Measurements from ENCODE around the gene RER1. TPM values are rescaled to one million over a fixed set of nuclear protein-coding genes. Genes with fewer than 3 reads are reported as not detected.

The RER1 gene
- total RNA-seq, 2 donors from 2014 or later: 191 to 221 TPM

DNA sequence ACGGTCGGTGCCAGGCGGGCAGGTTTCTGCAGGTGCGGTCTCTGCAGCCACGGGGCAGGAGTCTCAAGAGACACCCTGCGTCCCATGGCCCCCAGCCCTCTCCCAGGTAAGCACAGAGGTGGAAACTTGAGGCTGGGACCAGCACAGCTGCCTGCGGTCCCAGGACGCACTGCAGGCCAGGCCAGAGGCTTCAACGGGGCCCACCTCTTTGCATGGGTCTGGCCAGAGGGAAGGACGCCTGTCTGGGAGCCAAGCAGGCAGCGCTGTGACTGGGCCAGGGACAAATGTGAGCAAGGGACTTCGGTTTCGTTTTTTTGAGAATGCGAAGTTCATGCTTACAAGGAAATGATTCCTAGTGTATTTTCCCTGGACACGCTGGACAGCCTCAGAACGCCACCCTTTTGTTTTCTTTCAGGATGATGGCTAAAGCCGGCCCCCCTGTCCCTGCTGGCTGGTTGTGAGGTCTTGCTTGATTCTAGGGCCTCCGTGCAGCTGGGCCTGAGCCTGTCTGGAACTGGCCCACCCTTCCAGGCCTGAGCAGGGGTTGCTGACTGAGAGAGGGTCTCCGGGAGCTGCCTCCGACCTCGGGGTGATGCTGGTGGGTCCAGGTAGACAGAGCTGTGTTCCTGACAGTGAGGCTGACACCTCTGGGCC, 38.6 kb upstream of the RER1 start:
- no peak for ATAC-seq
- intact Hi-C loops (cut with DNase I, micrococcal nuclease): no loop called here
- no peak for DNase-seq

DNA sequence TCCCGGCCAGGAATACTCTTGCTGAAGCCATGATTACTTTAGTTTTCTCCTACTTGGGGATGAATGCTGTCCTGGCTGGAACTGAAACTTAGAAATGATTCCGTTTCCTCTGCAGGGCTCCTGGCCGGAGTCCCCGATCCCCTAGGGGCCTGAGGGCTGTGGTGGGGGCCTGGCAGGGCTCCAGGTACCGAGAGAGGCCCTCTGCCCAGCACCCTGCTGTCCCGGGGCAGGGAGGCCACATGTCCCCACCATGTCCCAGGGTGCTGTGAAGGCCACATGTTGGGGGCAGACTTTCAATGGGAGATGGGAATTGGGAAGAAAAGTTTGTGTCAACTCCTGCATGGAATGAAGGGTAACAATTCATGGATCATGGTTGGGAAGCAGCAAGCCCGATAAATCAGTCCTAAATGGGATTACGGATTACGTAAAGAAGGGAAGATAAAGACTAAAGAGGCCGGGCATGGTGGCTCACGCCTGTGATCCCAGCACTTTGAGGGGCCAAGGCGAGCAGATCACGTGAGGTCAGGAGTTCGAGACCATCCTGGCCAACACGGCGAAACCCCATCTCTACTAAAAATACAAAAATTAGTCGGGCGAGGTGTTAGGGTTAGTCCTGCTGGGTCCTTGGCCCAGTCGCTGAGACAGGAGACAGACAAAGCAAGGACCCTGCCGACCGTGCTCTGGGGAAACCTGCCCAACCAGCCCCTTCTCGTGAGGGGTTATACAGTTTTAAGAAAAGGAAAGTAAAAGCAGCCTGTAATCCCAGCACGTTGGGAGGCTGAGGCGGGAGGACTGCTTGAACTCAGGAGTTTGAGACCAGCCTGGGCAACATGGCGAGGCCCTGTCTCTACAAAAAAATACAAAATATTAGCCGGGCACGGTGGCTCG, 37.8 kb upstream of the RER1 start:
- intact Hi-C loops (cut with DNase I, micrococcal nuclease): no loop called here
- ATAC-seq: no peak
- DNase-seq: no peak

DNA sequence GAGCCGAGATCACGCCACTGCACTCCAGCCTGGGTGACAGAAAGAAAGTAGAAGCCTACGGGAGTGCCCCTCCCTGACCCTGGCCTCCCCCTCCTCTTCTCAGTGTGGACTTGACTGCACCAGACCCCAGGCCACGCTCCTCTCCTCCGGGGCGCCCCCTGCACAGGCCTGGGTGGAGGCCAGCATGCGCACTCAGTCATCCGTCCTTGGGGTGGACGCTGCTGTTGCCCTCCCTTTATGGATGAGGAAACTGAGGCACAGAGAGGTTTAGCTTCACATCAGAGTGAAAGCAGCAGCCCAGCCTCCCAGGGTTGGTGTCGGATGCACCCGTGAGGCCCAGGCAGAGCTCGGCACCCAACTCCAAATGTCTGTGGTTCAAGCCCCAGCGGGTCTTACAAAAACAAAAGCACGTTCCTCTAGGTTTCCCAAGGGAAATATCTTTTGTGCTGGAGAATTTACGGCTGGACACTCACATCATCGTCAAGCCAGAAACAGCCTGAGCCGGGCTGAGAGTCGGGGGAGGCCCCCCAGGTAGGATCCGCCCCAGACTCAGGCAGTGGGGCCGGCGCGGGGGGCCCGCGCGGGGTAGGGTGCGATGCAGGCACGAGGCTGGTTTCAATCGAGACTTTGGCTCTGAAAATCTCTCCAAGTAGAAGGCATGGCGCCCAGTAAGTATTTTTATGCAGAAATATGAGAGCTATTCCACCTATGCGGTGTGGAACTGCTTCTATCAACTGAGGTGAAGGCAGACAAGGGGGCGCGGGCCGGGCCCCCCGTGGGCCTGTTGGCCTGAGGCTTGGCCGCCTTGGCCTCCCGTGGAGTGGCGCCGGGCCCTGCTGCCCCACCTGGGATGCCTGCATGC, 36.9 kb upstream of the RER1 start:
- DNase-seq (no peak), ATAC-seq (no peak)
- intact Hi-C loops (cut with DNase I, micrococcal nuclease): no loop called here

DNA sequence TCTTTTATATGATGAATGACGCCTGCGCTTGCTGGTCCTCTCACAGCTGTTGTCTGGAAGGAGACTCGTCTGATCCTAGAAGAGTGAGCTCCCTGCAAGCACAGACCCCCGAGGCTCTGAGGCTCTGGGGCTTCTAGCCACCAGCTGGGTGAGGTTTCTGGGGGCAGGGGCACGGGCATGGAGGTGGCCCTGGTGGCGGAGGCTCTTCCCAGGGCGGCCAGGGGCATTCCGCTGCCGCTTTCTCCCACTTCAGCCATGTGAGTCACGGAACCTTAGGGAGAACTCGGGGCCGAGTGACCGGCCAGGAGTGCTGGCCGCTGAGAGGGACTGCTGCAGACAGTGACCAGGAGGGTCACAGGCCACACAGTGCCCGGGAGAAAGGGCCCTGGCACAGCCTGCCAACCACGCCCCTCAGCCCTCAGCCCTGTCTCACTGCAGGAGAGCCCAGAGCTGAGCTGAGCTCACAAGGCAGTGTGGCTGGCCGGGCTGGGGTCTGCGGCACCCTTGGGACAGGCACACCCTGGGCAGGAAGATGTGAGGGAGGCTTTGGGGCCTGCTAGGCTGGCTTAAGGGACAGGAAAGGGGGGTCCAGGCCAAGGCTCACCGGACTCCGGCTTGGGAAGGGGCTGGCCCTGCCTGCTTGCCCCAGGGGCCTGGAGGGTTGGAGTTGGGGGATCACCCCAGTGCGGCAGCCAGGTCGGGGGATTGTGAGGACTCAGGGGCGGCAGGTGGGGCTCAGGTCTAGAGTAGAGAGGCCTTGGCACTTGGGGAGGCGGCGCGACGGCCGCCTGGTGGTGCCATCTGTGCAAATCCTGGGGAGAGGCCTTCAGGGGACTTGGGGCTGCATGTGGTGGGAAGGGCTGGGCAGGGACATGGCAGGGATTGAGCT, 36.0 kb upstream of the RER1 start:
- no peak for DNase-seq
- intact Hi-C loops (cut with DNase I, micrococcal nuclease): no loop called here
- ATAC-seq: no peak

DNA sequence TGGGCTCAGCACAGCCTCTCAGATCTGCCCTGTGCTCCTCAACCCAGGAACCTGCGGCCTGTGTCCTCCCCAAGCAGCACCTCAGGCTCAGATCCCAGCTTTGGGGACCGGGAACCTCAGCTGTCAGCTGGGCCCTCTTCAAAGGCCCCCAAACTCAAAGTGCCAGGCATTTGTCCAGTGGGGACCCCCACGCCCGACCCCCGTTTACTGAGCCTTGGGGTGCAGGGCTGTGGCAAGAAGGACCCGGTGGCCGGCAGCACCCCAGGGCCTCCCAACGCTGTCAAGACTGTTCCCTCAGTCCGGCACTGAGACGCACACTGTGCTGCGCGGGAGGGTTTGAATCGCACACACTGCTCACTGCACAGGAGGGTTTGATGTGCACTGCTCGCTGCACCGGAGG, 35.2 kb upstream of the RER1 start:
- no peak for ATAC-seq
- DNase-seq: no peak
- intact Hi-C loops (cut with DNase I, micrococcal nuclease): no loop called here

DNA sequence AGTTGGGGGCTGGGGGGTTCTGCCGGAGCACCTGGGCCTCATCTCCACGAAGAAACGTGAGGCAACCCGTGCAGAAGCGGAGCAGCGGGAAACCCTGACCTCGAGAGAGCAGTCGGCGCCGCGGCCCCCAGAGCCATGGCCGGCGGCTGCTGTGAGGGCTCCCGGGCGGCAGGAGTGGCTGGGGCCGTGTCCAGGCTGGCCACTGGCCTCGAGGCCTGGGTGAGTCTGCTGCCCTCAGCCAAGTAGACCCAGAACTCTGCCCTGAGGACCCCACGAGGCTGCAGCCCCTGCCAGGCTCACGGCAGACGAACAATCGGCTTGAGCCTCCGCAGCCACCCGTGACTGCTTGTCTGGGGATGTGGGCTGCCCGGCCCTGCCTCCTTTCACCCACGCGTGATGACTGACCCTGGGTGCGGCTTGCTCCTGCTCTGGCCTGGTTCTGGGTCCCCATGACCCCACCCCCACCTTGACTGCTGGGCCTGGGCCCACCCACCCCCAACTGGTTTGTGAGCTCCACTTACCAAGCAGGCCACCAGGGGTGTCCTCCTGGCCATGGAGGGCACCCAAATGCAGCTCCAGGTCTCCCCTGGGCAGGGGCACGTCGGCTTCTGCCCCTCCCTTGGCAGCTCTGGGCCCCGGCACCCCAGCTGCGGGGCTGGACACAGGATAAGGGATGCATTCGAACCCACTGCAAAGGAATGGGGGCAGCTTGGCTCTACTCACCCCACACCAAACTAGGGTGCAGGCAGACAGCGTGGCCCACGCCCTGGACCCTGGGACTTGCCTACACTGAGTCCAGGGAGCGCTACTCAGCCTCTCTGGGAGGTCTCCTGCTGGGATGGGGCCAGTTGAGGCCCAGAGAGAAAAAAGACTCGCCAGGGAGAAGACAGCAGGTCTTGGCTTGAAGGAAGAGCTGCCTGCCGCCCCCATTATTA, 34.5 kb upstream of the RER1 start:
- intact Hi-C loops (cut with DNase I, micrococcal nuclease): no loop called here
- no peak for DNase-seq
- ATAC-seq: no peak

DNA sequence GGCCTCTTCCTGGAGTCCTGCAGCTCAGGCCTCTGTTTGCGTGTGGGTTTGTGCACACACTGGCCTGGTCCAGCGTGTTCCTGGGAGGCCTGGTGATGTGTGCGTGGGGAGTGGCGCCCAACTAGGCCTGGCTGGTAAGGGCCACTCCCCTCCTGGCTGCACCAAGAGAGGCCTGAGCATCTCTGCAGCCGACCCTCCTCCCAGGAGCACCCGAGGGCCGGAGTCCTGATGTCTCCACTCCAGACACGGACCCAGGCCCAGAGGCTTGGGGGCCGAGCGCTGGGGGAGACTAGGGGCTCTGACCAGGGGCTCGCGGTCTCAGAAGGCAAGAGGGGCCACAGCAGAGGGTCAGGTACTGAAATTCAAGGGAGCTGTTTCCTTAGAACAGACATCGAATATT, 33.6 kb upstream of the RER1 start:
- ATAC-seq (no peak), DNase-seq (no peak)
- intact Hi-C loops (cut with DNase I, micrococcal nuclease): no loop called here

DNA sequence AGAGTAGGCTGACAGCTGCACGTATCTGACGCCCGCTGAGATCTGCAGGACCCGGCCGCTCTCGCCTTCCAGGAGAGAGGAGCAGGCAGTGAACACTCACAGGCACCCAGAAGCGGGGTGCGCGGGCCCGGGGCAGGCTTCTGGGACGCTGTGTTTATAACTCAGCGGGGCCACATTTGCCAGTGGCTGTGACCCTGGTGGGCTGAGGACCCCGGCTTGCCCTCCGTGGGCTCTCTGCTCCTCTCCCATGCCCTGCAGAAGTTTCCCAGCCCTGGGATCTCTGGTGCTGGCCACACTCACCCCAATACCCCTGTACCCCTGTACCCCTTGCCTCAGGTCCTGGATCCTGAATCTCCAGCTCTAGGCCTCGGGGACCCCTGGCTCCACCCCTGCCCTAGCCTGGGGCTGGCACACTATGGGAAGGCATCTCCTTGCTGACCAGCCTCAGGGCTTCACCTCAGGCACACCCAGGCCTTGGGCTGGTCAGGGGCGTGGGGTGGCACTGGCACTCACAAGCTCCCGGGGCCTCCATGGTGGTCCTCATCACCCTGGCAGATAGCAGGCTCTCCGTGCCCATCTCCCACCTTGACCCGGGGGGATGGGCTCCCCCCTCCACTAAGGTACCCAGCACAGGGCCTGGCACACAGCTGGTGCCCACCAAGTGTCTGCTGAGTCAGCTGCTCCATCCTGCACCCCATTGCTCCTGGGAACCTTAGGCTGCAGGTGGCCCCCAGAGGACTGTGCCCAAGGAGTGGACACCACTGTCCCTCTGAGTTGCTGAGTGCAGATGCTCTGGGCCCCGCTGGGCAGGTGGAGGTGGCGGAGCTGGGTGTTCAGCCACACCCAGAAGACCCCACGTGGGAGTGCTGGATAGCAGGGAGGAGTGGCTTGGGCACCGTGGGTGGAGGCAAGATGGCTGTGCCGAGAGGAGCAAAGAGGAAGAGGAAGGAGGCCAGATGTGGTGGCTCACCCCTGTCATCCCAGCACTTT, 32.7 kb upstream of the RER1 start:
- no peak for ATAC-seq

DNA sequence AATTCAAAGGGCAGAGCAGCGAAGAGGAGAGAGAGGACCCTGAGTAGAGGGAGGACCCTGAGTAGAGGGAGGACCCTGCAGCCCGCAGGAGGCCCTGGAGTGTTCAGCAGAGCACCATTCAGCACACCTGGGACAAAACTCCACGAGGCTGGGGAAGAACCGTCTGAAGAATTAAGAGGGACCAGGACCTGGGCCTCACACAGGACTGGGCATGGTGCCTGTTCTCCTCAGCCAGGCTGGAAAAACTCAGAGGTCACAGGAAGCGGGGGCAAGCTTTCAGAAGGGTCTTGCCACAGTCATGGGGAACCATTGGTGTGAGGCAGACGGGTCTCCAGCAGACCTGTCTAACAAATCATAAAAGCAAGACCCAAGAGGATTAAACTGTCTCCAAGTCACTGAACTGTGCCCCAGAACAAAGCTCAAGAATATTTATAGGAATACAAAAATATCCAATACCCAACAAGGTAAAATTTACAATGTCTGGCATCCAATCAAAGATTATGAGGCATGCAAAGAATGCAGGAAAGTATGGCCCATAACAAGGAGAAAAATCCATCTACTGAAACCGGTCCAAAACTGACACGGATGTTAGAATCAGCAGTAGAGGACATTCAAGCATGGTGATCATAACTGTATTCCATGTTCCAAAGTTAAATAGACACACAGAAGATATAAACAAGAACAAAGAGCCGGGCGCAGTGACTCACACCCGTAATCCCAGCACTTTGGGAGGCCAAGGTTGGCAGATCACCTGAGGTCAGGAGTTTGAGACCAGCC, 30.9 kb upstream of the RER1 start:
- DNase-seq (peak in 1 of 2 donors; percentile 3), ATAC-seq (no peak)
- intact Hi-C loops (cut with DNase I, micrococcal nuclease): no loop called here

More for the DNA sequence above, 32.7 kb upstream of the RER1 start:
- no peak for DNase-seq
- intact Hi-C loops (cut with DNase I, micrococcal nuclease): no loop called here

DNA sequence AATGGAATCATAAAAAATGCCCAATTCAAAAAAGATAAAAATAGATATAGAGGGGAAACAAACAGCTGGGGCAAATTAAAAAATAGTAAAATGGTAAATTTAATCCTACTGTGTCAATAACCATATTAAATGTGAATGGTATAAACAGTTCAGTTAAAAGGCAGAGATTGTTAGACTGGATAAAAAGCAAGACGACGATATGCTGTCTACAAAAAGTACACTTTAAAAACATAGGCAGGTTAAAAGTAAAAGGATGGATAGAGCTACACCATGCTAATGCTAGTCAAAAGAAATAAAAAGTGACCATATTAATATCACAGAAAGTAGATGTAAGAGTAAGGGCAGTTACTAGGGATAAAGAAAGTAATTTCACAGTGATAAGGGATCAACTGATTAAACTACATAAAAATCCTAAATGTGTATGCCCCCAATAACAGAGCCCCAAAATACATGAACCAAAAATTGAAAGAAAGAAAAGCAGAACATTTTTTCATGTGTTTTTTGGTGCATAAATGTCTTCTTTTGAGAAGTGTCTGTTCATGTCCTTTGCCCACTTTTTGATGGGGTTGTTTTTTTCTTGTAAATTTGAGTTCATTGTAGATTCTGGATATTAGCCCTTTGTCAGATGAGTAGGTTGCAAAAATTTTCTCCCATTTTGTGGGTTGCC, 27.7 kb upstream of the RER1 start:
- DNase-seq (no peak), ATAC-seq (no peak)
- intact Hi-C loops (cut with DNase I, micrococcal nuclease): no loop called here

DNA sequence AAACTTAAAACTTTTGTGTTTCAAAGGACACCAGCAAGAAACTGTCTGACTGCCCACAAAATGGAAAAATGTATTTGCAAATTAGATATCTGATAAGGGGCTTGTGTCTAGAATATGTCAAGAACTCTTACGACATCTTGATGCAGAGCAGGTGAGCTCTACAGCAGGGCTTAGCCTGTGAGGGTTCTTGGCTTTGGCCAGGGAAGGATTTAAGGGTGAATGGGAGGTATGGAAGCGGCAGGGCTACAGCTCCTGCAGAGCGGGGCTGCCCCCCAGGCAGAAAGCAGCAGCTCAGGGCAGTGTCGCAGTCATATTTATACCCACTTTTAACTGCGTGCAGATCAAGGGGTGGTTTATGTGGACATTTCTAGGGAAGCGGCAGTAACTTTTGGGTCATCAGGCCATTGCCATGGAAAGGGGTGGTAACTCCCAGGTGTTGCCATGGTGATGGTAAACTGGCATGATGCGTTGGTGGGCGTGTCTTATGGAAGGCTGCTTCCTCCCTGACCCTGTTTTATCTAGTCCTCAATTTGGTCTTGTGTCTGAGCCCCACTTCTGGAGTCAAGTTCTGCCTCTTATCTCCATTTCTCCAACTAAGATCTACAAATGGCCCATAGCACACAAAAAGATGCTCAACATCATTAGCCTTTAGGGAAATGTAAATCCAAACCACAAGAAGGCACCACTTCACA, 23.4 kb upstream of the RER1 start:
- intact Hi-C loops (cut with DNase I, micrococcal nuclease): no loop called here
- ATAC-seq (no peak), DNase-seq (peak in 1 of 2 donors; percentile 16)

DNA sequence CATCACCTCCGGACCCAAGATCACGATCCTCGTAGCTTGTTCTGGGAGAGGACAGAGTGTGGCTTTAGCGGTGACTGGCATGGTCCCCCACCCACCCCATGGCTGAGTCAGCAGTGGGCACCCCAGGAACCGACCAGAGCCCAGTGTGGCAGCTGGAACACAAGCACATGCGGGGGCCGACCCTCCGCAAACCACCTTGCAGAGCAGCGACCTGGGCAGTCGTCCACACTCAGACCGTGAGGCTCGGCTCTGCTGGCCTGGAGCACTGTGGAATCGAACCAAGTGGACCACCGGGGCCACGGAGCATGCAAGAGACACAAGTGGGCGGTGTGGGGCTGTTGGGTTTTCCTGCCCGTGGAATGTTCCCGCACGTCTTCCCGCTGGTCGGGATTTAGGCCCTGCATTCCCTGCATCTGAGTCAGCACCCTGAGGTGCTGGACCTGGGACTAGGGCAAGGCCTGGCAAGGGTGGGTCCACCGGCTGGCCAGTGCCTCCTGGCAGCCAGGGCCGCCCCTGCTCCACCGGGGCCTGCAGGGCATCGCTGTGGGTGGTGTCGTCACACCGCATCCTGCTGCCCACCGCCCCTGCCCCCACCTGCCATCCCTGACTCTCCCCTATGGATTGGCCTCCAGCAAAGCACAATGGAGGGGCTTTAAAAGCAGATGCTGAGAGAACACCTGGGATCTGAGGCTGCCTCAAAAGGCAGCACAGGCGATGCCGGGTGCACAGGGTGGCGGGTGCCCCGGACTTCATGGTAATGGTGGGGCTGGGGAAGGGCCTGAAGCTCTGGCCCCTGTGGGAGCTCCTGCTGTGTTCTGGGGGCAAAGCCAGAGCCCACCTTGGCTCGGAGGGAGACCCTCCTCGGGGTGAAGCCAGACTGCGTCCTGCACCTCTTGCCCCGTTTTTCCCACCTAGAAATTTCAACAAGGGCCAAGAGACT, 18.8 kb upstream of the RER1 start:
- intact Hi-C loops (cut with DNase I, micrococcal nuclease): no loop called here
- ATAC-seq (no peak), DNase-seq (peak in 1 of 2 donors; percentile 19)

DNA sequence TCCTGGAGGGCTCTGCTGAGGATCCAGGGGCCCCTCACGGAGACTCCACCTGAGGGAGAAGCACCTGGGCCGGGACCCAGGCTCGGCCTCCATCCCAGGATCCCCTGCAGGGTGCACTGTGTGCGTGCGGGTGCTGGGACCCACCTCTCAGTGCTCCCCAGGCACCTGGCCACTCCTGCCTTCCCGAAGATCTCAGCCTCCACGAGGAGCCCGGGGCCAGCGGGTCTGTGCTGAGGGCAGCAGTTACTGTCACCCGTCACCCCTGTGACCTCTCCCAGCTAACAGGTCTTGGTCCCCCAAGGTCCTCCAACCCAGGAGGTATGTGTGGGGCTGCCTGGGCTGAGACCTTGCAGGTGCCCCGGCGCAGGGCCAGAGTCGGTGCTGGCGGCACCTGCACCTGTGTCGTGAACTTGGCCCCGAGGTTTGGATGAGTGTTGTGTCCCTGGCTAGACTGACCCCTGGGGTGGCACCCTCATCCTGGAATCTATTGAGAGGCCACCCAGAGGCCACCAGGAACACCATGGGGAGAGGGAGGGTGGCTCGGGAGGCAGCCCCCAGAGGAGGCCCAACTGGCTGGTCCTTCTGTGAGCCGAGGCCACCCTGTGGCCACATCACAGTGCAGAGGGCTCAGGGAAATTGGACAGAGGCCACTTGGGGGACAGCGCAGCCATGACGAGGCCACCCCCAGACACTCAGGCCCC, 17.9 kb upstream of the RER1 start:
- peak; percentile 4 to 18 for DNase-seq
- intact Hi-C loops (cut with DNase I, micrococcal nuclease): no loop called here
- ATAC-seq: no peak

All from left colon (tissue), 2 donors.